ENCODE measurements around the gene ZNF268. TPM values are rescaled to one million over a fixed set of nuclear protein-coding genes. Genes with fewer than 3 reads are reported as not detected.

ZNF268 gene
- total and polyA plus RNA-seq, 2 of the 8 experiments (the other 6 are each of a cell fraction or from before 2014, with no cell fraction given), result 6.3 to 22.3 TPM

DNA sequence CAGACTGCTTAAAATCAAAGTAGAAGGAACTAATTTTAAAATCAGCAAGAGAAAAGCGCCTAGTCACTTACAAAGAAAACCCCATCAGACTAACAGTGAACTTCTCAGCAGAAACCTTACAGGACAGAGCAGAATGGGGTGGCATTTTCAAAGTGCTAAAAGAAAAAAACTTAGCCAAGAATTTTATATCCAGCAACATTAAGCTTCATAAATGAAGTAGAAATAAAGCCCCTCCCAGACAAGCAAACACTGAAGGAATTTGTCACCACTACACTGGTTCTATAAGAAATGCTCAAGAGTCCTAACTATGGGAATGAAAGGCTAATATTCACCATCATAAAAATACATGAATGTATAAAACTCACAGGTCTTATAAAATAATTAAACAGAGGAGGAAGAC is 6.4 kb upstream of the ZNF268 start:
- Histone ChIP-seq H3K23ac (ENCODE audit: insufficient read length) (no peak overlapping the region), H3K36me3 (ENCODE audit: control insufficient read depth in 2 of 4, insufficient read depth in 4 of 4, low read length in 3 of 4) (no peaks in the 10 kb centered on the region), H4K91ac (replicated peaks; ENCODE audit: insufficient read length, low read length) (no peak overlapping the region), H4K5ac (ENCODE audit: insufficient read length, low read depth, low read length) (no peak overlapping the region), H4K8ac (ENCODE audit: extremely low read depth, insufficient read depth, low read length) (no peak overlapping the region), H2BK15ac (ENCODE audit: low read length) (no peak overlapping the region), H3K79me1 (ENCODE audit: low read depth, low read length) (no peaks in the 10 kb centered on the region), H3K4me1 (replicated peaks in 1 of 4; ENCODE audit: control insufficient read depth in 3 of 4, insufficient read depth in 4 of 4, low read length in 3 of 4) (no peaks in the 10 kb centered on the region), H2BK12ac (ENCODE audit: low read depth, low read length) (no peak overlapping the region), H3K4me2 (ENCODE audit: insufficient read depth in 1 of 2, low read depth in 2 of 2, low read length in 2 of 2) (no peak overlapping the region), H2BK20ac (ENCODE audit: low read length) (no peak overlapping the region), H2BK5ac (ENCODE audit: low read depth, low read length) (no peak overlapping the region), H3K79me2 (ENCODE audit: control insufficient read depth in 1 of 2, insufficient read depth in 2 of 2, low read length in 2 of 2) (no peaks in the 10 kb centered on the region), H3K23me2 (ENCODE audit: low read depth, low read length) (no peaks in the 10 kb centered on the region), H3K14ac (ENCODE audit: insufficient read length) (no peak overlapping the region), H2BK120ac (replicated peaks; ENCODE audit: low read depth, low read length) (no peak overlapping the region), H3K9me3 (ENCODE audit: insufficient read depth in 2 of 2, low read depth in 1 of 2, low read length in 1 of 2) (peaks cover 49 to 69% of the 10 kb centered on the region in 2 experiments), H2AFZ (ENCODE audit: low read length) (no peak overlapping the region), H3K4ac (replicated peaks; ENCODE audit: insufficient read length, low read depth, low read length) (no peak overlapping the region), H3K9ac (replicated peaks in 1 of 4; ENCODE audit: extremely low read depth in 1 of 4, low read depth in 3 of 4, low read length in 3 of 4) (no peak overlapping the region), H3K27me3 (replicated peaks in 1 of 4; ENCODE audit: control insufficient read depth in 3 of 4, extremely low read depth in 1 of 4, insufficient read depth in 3 of 4, low read length in 3 of 4) (peaks cover 0 to 1% (median 0%) of the 10 kb centered on the region in 4 experiments; a peak in 1 of 7 replicates), H4K20me1 (replicated peaks in 1 of 2; ENCODE audit: control insufficient read depth in 1 of 2, insufficient read depth in 2 of 2, low read length in 2 of 2) (no peaks in the 10 kb centered on the region), H3K56ac (replicated peaks; ENCODE audit: insufficient read length, low read depth, low read length) (no peak overlapping the region), H3K4me3 (ENCODE audit: extremely low read depth in 1 of 4, insufficient read depth in 2 of 4, low read depth in 3 of 4, low read length in 4 of 4) (no peak overlapping the region), H3K27ac (ENCODE audit: low read depth, low read length) (no peak overlapping the region), H3K18ac (ENCODE audit: extremely low read depth, low read length) (no peak overlapping the region), H2AK5ac (ENCODE audit: low read depth, low read length) (no peak overlapping the region)
- FAIRE-seq (no peak), DNase-seq (ENCODE audit: low read depth in 1 of 2, low spot score in 2 of 2) (no peak)
- ChIA-PET CTCF (ENCODE audit: partially characterized antibody) (no interaction called here), POLR2A (ENCODE audit: partially characterized antibody) (no interaction called here)
- WGBS, 2 experiments (ENCODE audit: extremely low coverage in 1 of 2, insufficient coverage in 1 of 2, insufficient read length in 1 of 2, insufficient replicate concordance in 2 of 2, low coverage in 1 of 2, low lambda C conversion rate in 2 of 2, missing lambda C conversion rate in 1 of 2), result 87% methylated on average over 1 of the region's 1 CpG; no CpG with 5 or more reads in 1 of the 2 experiments
- TF ChIP-seq TBP (IDR thresholded peaks at IDR 0.05; ENCODE audit: low read depth, low read length) (no peak), RBBP5 (IDR thresholded peaks at IDR 0.05; ENCODE audit: borderline replicate concordance, low read depth, low read length) (no peak), BACH1 (IDR thresholded peaks at IDR 0.05; ENCODE audit: low read length) (no peak), SUZ12 (IDR thresholded peaks at IDR 0.05; ENCODE audit: low read length) (no peak), SIX5 (IDR thresholded peaks at IDR 0.05; ENCODE audit: low read depth, low read length) (no peak), FOSL1 (IDR thresholded peaks at IDR 0.05; ENCODE audit: insufficient read depth, low read depth, low read length) (no peak), CTBP2 (IDR thresholded peaks at IDR 0.05; ENCODE audit: borderline replicate concordance, insufficient read depth, insufficient read length, low read length) (no peak), POLR2A (IDR thresholded peaks at IDR 0.05; ENCODE audit: control extremely low read depth in 1 of 2, low read depth in 2 of 2, low read length in 2 of 2) (no peak), BCL11A (IDR thresholded peaks at IDR 0.05; ENCODE audit: low read depth in 2 of 2, low read length in 2 of 2) (no peak), SAP30 (IDR thresholded peaks at IDR 0.05; ENCODE audit: insufficient read depth, insufficient replicate concordance, low read length) (no peak), TAF1 (IDR thresholded peaks at IDR 0.05; ENCODE audit: low read depth, low read length) (no peak), SIN3A (conservative IDR thresholded peaks at IDR 0.05 in 1 of 2, IDR thresholded peaks at IDR 0.05 in 1 of 2; ENCODE audit: low read depth in 1 of 2, low read length in 2 of 2) (no peak)

Measured in H1 (cell line).